ENCODE measurements around the gene RBPJL.

DNA sequence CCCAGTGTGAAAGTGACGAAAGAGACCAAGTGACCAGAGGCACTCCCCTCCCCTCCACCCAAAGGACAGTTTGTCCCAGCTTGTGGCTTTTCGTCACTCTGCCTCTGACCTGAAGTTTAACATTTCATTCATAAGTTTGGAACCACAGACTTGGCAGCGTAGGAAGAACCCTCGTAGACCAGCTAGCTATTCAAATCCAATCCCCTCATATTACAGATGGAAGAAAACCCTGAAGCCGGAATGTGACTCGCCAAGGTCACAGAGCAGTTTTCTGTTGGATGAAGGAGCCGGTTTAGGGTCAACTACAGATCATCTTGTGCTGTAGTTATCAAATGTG is 52.4 kb downstream of the RBPJL start:
- TF ChIP-seq, protein P1, sequence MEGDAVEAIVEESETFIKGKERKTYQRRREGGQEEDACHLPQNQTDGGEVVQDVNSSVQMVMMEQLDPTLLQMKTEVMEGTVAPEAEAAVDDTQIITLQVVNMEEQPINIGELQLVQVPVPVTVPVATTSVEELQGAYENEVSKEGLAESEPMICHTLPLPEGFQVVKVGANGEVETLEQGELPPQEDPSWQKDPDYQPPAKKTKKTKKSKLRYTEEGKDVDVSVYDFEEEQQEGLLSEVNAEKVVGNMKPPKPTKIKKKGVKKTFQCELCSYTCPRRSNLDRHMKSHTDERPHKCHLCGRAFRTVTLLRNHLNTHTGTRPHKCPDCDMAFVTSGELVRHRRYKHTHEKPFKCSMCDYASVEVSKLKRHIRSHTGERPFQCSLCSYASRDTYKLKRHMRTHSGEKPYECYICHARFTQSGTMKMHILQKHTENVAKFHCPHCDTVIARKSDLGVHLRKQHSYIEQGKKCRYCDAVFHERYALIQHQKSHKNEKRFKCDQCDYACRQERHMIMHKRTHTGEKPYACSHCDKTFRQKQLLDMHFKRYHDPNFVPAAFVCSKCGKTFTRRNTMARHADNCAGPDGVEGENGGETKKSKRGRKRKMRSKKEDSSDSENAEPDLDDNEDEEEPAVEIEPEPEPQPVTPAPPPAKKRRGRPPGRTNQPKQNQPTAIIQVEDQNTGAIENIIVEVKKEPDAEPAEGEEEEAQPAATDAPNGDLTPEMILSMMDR (IDR thresholded peaks at IDR 0.05): no peak
- no peak for TF ChIP-seq POLR2A (IDR thresholded peaks at IDR 0.05)

Data from uterus (tissue), 2 donors.